ENCODE data around the gene TTC13. TPM values are rescaled to one million over a fixed set of nuclear protein-coding genes. Genes with fewer than 3 reads are reported as not detected.

TTC13 gene
- total RNA-seq, 4 donors from 2014 or later: 7.4 to 47.0 (median 14.9) TPM

DNA sequence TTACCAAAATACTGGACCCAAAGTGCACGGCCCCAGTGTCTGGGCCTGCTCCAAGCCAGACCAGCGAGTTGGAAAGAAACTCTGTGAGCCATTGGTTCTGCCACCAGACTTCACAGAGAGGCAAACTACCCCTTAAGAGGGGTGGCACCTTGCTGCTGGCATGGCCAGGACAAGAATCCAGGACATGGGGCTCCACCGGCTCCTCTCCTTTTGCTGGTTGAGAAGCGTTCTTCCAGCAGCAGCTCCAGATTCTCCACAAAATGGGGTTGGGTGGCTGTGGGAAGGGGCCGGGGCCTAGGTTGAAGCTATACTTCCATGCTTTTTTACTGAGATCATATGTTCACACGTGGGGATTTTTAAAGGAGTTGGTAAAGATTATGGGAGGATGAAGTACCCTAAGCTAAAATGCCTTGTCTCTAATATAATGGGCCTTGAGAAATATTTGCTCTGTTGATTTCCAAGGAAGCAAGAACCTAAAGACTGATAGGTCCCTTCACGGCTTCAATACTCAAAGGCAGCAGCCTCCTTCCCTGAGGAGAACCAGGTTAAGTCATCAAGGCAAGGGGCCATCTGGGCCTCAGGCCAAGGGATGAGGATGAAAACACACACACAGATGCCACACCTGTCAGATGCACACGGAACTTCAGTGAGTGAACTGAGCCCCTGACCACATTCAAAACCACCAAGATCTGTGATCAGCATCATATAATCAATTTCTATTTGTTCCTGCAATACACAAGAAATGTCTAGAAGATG, 113.4 kb downstream of the TTC13 start:
- TF ChIP-seq, protein P1, sequence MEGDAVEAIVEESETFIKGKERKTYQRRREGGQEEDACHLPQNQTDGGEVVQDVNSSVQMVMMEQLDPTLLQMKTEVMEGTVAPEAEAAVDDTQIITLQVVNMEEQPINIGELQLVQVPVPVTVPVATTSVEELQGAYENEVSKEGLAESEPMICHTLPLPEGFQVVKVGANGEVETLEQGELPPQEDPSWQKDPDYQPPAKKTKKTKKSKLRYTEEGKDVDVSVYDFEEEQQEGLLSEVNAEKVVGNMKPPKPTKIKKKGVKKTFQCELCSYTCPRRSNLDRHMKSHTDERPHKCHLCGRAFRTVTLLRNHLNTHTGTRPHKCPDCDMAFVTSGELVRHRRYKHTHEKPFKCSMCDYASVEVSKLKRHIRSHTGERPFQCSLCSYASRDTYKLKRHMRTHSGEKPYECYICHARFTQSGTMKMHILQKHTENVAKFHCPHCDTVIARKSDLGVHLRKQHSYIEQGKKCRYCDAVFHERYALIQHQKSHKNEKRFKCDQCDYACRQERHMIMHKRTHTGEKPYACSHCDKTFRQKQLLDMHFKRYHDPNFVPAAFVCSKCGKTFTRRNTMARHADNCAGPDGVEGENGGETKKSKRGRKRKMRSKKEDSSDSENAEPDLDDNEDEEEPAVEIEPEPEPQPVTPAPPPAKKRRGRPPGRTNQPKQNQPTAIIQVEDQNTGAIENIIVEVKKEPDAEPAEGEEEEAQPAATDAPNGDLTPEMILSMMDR (IDR thresholded peaks at IDR 0.05): no peak
- ATAC-seq (ENCODE audit: low FRiP score) (no peak), DNase-seq (ENCODE audit: low spot score) (no peak)

DNA sequence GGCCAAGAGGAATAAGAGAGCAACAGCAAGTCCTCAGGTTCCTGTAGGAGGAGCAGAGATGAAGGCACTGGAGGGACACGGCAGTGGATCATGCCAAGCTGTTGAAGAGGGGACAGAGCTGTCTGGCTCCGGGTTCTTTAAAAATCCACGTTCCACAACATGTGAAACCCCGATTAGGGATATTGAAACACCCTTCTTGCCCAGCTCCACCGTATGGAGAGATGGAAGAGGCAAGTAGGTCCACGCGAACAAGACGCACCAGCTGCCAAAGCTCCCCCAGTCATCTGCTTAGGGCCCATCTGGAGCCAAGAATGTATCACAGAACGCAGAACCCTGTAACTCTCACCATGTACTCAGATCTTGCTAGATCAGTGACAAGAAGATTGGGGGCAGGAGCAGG, 114.2 kb downstream of the TTC13 start:
- TF ChIP-seq, protein P1 (IDR thresholded peaks at IDR 0.05): no peak
- ATAC-seq (ENCODE audit: low FRiP score) (no peak), DNase-seq (ENCODE audit: low spot score) (no peak)

DNA sequence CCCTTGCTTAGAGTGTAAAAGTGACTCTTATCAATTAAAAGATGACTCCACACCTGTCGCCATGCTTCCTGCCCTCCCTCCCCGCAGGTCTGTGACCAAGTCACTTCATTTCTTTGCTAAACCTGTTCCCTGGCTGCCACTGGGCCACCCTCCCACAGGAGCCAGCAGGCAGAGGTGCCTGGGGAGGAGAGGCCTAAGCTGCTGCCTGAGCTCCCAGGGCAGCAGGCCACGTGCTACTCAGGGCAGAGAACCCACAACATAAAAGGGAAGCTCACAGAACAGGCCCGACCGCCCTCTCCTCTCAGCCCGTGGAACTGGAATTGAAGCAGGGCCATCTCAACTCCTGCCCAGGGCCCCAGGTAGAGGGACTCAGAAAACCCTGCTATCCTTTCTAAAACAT, 115.2 kb downstream of the TTC13 start:
- DNase-seq (ENCODE audit: low spot score) (no peak), ATAC-seq (ENCODE audit: low FRiP score) (no peak)
- TF ChIP-seq, protein P1 (IDR thresholded peaks at IDR 0.05): no peak

DNA sequence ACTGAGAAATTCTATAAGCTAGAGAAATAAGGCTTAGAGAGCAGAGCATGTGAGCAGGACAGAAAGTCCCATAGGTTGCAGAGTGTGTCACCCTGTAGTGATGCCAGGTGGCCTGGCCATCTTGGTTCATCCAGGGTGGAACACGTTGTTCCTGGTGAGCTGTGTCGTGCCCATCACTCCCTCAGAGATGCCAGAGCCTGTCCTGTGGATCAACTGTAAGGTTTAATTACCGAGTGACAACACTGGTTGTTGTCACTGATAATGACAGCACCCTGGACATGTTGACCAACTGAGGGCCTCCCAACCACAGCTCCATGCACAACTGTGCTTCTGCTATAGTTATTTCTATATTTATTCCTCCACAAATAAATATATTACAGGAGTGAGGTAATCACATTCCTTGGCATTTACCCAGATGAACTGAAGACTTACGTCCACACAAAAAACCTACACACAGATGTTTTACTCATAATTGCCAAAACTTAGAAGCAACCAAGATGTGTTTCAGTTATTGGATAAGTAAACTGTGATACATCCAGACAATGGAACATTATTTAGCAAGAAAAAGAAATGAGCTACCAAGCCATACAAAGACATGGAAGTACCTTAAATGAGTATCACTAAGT, 116.6 kb downstream of the TTC13 start:
- ATAC-seq (ENCODE audit: low FRiP score) (no peak), DNase-seq (ENCODE audit: low spot score) (no peak)
- TF ChIP-seq, protein P1 (IDR thresholded peaks at IDR 0.05): no peak

DNA sequence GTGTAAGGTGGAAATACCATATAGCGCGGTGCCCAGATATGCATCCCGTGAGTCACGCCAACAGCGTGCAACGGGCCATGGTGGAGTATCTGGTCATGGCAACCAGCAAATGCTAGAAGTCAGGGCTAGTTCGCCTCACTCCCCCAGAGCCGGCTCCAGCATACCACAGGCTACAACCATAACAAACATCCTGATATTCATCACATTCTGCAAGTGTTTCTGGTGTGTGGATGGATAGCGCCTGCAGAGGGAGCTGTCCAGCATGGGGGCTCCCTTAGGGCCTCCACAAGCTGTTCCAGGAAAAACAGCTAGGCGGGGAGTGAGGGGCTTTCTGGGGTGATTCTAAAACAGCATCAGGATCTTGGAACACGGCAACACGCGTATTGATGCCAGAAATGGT, 117.2 kb downstream of the TTC13 start:
- TF ChIP-seq, protein P1 (IDR thresholded peaks at IDR 0.05): no peak
- ATAC-seq (ENCODE audit: low FRiP score) (no peak), DNase-seq (ENCODE audit: low spot score) (no peak)

DNA sequence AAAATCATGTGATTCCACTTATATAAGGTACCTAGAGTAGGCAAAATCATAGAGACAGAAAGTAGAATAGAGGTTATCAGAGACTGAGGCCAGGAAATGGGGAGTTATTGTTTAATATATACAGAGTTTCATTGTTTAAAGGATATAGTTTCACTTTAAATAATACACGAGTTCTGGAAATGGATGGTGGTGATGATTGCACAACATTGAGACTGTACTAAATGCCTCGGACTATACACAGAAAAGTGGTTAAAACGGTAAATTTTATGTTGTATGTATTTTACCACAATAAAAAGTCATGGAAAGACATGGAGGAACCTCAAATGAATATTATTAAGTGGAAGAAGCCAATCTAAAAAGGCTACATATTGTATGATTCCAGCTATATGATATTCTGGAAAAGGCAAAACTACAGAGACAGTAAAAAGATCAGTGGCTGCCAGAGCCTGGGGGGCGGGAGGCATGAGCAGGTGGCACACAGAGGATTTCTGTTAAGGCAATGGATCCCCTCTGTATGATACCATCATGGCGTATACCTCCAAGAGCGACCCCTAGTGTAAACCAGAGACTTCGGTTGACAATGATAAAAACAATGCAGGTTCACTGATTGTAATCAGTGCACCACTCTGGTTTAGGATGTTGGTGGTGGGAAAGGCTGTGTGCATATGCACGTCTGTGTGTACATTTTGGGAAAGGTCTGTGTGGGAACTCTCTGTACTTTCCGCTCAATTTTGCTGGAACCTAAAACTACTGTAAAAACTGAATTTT, 117.9 kb downstream of the TTC13 start:
- TF ChIP-seq, protein P1 (IDR thresholded peaks at IDR 0.05): no peak
- DNase-seq (ENCODE audit: low spot score) (no peak), ATAC-seq (ENCODE audit: low FRiP score) (no peak)
